HPDE6-E6E7 (cell line): ENCODE data around the gene PIM2.

Experiments
- DNase-seq: peaks from one replicate; pipeline ENCODE4 v3.0.0; 2011; ENCODE audit warnings: missing footprints; ENCODE audit errors: extremely low spot score

The PIM2 gene

DNA sequence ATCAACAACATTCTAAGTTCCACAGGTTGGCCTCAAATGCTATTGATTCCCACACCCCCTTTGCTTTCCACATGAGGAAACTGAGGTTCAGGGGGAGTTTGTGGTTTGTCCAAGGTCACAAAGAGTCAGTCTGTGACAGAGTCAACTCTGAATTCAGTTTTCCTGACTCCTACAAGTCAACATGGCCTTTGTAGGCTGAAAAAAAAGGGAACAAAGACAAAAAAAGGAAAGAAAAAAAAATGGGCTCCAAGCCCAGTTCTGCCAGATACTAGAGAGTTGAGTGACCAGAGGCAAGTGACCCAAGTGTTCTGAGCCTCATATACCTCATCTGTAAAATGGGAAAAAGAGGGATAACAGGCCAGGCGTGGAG lies 16.5 kb upstream of the PIM2 start:
- DNase-seq = no peak

- no peak for DNase-seq
Observed at GRCh38 chrX:48934581-48935300, 15.9 kb upstream of the PIM2 start.

- DNase-seq = no peak
Observed at GRCh38 chrX:48933757-48934156, 14.9 kb upstream of the PIM2 start.

- DNase-seq = no peak
Observed at GRCh38 chrX:48927736-48928382, 9.0 kb upstream of the PIM2 start.

GRCh38 chrX:48927123-48927522 lies 8.3 kb upstream of the PIM2 start:
- DNase-seq = no peak

- no peak for DNase-seq
Observed at GRCh38 chrX:48924270-48924669, 5.4 kb upstream of the PIM2 start.

DNA sequence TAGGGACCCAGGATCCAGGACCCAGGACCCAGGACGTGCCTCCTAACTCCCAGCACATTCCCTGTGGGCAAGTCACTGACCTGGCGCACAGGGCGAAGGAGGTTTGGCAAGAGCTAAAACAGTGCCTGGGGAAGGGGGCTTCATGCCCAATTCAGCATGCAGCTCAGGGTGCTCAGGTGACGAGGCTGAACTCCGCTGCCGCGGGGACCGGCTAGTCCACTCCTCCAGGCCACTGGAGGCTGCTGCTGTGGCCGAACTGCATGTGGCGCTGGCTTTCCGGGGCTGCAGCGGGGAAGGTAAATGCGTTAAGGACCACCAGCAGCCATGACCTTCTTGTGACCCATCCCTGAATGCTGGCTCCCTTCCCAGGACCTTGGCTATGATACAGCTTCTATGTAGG lies 4.9 kb upstream of the PIM2 start:
- DNase-seq = no peak

- no peak for DNase-seq
Observed at GRCh38 chrX:48920718-48921104, 1.9 kb upstream of the PIM2 start.

GRCh38 chrX:48919947-48920717 lies 1.3 kb upstream of the PIM2 start:
- no peak for DNase-seq

DNA sequence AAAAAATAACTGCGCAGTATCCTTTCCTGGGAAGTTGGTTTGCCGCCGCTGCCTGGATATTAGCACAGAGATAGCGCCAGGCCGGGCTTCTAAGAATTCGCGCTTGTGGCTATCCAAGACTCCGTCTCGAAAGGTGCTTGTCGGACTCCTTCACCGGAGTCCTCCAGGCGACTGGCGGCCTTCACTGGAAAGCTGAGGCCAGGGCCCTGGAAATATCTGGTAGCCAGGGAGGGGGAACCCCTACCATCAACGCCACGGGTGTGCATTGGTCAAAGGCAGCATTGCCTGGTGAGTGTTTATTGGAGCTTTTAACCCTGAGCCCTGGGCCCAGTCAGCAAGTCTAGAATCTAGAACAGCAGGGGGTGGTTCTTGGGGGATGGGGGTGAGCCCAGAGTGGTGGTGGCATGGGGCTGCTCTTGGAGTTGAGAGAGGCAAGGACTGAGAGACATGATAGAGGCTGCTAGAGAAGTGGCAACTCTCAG lies 577 bp upstream of the PIM2 start:
- DNase-seq = no peak

- DNase-seq = no peak
Observed at GRCh38 chrX:48918301-48918642, 552 bp downstream of the PIM2 start.

- peak; percentile 70 for DNase-seq
Observed at GRCh38 chrX:48917139-48918001, 1.5 kb downstream of the PIM2 start.

- DNase-seq = no peak
Observed at GRCh38 chrX:48914593-48915493, 4.0 kb downstream of the PIM2 start.

GRCh38 chrX:48913605-48914366 lies 5.0 kb downstream of the PIM2 start:
- DNase-seq = no peak

GRCh38 chrX:48911412-48912182 lies 7.2 kb downstream of the PIM2 start, which contains the start of gene SLC35A2:
Gene SLC35A2, minus strand, starts transcription at chrX:48911646. Its CDS starts 10 bp downstream, at chrX:48911636.
- peak; percentile 57 for DNase-seq

DNA sequence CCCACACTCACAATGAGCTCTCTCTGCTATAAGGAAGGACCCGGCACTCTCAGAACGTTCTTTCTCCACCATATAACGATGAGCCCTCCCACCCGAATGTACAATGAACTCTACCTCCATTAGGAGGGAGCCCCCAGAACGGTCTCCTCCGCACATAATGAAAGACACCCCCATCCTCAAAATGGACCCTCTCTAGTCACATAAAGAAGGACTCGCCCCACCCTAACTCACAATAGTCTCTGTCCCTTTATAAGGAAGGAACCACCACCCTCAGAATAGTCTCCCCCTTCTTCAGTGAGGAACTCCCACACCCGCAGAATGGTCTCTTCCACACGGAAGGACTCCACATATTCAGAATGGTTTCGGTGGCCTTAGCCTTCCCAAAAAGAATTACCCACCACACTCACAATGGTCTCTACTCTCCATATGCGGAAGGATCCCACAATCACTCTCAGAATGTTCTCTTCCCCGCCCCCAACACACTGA lies 7.9 kb downstream of the PIM2 start:
- no peak for DNase-seq

DNA sequence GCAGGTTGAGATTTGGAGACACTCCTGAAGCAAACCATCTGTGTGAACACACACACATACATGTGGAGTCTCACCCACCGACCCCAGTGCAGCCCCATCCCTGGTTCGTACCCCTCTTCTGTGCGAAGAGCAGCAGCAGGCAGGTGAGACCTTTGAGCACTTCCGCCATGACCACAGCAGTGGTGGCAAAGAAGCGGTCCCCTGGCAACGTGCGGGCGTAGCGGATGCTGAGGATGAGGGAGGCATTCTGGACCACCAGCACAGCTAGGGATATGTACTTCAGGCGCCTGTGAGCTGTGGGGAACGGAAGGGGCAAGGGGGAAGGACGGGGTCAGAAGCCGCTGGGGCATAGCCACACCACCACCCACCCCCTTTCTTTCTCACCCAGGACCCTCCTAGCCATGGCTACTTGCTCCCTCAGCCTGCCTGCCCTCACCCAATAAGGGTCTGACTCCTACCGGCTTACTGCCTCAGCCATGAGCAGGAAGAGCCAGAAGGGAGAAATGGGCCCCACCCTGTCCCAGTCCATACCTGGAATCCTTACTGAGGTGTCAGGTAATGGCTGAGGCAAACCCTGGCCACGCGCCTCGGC lies 9.0 kb downstream of the PIM2 start:
- no peak for DNase-seq

GRCh38 chrX:48908600-48908999 lies 10.2 kb downstream of the PIM2 start:
- no peak for DNase-seq
